HG03460 (cell line): ENCODE measurements around the gene KIRREL2.
"Not testable (repeated sequence)": the region's sequence is repeated elsewhere in the genome, so short reads cannot be mapped to it uniquely, and the experiment has no call there.

Experiments used
- ATAC-seq: cut with Tn5 transposase; IDR thresholded peaks from one replicate; pipeline ENCODE4 v1.9.1; 2021; ENCODE audit not compliant: unreplicated experiment

Gene KIRREL2

DNA sequence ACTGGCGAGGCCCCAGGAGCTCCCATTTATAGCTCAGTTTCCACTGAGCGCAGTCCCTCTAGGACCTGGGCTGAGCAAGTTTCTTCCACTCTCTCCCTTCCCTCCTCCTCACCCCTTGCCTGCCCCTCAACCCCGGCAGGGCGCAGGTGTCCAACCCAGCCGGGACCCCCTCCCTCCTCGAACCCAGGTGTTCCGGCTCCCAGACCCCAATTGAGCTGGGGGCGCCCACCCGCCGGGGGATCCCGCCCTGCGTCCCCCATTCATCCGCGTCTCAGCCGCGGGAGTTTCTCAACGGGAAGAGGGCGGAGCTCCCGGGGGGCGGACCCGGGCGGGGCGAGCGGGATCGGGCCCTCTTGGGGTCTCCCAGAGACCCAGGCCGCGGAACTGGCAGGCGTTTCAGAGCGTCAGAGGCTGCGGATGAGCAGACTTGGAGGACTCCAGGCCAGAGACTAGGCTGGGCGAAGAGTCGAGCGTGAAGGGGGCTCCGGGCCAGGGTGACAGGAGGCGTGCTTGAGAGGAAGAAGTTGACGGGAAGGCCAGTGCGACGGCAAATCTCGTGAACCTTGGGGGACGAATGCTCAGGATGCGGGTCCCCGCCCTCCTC lies at the start of gene KIRREL2:
Gene KIRREL2 (plus strand): TSS at position 366 of the 604 bp plus-strand sequence. CDS start 209 bp downstream, at position 575.
- ATAC-seq, result no peak

- ATAC-seq, result no peak
These were observed 49.1 kb upstream of the KIRREL2 start for GRCh38 chr19:35807633-35808032.

DNA sequence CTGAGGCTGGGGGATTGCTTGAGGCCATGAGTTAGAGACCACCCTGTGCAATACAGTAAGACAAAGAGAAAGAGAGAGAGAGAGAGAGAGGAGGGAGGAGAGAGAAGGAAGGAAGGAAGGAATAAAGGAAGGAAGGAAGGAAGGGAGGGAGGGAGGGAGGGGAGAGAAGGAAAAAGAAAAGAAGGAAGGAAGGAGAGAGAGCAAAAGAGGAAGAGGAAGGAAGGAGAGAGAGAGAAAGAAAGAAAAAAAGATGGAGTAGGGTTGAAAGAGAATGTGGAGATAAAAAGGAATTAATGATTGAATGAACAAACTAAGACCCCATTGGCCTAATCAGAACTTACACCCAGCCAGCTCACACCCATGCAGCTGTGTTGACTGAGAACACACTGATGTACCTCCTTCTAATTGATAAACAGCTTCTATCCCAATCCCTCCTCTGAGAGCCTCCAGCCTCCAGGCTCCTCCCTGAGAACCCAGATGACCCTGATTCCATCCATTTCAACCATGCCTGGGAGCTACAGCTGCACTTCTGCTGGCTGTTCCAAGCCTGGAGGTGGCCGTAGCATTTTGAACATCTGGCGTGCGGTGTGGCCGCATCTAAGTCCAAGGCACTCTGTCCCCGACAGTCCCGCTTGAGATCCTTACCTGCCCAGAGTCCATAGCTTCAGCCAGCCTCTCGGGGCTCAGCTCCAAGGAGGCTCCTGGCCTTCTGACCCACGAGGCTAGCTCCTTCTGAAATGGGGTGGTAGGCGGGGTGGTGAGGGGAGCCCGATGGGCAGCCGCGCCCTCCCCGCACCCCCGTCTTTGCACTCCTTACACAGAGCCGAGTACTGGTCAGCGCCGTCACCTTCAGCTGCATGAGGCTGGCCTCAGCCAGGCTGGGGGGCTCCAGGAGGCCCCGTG lies 45.1 kb upstream of the KIRREL2 start:
- ATAC-seq, result no peak

- ATAC-seq, result no peak
These were observed 44.3 kb upstream of the KIRREL2 start, which contains the start of gene PRODH2 for GRCh38 chr19:35812220-35813042. TSS of gene PRODH2 (minus strand) at chr19:35812845. CDS start at chr19:35812805, 40 bp downstream.

GRCh38 chr19:35813043-35813890 lies 43.4 kb upstream of the KIRREL2 start:
- no peak for ATAC-seq

- ATAC-seq, result no peak
These were observed 40.4 kb upstream of the KIRREL2 start for GRCh38 chr19:35816262-35816661.

- no peak for ATAC-seq
These were observed 39.9 kb upstream of the KIRREL2 start for GRCh38 chr19:35816846-35817245.

DNA sequence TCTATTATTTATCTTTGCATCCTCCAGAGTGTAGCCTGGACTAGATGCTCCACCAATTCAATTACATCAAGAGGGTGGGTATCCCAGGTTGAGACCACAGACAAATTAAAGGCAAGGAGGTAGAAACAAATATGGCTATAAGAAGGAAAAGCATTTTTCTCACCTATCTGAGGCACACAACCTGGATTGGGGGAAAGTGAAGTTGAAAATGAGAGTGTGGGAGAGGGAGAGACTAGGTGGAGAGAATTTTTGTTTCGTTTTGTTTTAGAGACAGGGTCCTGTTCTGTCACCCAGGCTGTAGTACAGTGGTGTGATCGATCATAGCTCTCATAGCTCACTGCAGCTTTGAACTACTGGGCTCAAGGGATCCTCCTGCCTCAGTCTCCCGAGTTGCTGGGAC lies 38.3 kb upstream of the KIRREL2 start:
- ATAC-seq, result no peak

DNA sequence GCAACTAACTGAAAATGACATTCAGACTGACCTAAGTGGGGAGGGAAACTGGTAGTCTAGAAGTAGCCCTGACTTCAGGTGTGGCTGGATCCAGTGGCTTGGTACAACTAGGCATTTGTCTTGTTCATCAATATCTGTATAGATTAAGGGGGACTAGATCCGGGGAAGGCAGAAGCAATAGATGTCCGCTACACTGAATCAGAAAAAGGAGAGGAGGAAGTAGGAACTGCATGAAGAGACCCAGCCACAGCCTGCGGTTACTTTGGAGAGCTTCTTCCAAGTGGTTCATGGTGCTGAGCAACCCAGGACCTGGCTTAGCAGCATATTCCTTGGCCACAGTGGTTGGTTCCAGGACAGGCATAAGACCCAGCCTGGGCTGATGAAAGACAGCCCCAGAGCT lies 34.1 kb upstream of the KIRREL2 start:
- no peak for ATAC-seq

- no peak for ATAC-seq
These were observed 32.6 kb upstream of the KIRREL2 start for GRCh38 chr19:35824150-35824549.

DNA sequence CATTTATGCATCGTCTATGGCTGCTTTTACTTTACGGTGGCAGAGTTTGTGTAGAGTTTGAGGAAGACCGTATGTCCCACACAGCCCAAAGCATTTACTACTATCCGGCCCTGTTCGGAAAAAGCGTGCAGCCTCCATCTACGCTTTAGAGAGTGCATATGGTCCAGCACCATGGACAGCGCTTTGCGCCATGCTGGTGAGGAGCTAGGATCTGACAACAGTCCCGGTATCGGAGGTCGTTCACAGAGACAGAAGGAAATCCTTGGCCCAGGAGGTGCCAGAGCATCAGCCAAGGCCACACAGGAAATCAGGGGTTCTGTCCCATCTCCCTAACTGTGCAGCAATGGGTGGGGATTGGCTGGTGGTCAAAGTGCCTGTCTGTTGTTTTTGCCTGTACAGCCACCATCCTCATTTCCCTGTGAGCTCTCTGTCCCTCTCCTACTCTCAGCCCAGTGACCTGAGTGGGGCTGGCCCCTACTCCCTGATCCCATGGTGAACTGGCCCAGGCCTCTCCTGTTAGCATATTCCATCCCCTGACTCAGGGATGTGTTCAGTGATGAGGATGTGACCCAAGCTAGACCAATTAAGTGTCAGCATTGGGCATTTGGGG lies 27.9 kb upstream of the KIRREL2 start:
- no peak for ATAC-seq

DNA sequence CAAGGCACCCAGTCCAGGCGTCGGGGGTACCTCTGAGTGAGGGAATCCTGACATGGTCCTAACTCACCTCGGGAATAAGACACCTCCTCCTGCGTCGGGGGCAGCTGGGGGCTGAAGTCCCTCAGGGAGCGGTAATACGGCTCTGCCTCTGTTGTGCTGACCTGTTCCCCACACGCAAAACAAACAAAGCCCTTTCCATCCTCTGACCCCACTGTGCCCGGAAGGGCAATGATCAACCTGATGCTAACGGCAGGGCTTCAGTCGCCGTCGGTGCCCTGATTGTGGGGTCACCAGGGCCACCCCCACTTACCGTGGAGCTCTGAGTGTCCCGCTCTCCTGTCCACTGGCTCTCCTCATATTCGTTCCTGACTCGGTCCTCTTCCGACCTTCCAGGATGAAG lies 25.7 kb upstream of the KIRREL2 start:
- no peak for ATAC-seq

GRCh38 chr19:35832054-35832453 lies 24.7 kb upstream of the KIRREL2 start:
- no peak for ATAC-seq

GRCh38 chr19:35833972-35834371 lies 22.7 kb upstream of the KIRREL2 start:
- no peak for ATAC-seq

DNA sequence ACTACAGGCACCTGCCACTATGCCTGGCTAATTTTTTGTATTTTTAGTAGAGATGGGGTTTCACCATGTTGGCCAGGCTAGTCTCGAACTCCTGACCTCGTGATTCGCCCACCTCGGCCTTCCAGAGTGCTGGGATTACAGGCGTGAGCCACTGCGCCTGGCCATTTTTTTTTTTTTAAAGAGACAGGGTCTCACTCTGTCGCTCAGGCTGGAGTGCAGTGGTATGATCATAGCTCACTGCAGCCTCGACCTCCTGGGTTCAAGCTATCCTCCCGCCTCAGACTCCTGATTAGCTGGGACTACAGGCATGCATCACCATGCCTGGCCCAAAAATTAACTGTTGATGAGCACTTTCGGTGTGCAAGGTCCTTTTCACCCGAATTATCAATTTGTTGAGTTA lies 20.6 kb upstream of the KIRREL2 start:
- ATAC-seq, result not testable (repeated sequence)

- no peak for ATAC-seq
These were observed 14.6 kb upstream of the KIRREL2 start for GRCh38 chr19:35841961-35842595.

GRCh38 chr19:35842666-35843272 lies 13.9 kb upstream of the KIRREL2 start:
- ATAC-seq, result no peak

DNA sequence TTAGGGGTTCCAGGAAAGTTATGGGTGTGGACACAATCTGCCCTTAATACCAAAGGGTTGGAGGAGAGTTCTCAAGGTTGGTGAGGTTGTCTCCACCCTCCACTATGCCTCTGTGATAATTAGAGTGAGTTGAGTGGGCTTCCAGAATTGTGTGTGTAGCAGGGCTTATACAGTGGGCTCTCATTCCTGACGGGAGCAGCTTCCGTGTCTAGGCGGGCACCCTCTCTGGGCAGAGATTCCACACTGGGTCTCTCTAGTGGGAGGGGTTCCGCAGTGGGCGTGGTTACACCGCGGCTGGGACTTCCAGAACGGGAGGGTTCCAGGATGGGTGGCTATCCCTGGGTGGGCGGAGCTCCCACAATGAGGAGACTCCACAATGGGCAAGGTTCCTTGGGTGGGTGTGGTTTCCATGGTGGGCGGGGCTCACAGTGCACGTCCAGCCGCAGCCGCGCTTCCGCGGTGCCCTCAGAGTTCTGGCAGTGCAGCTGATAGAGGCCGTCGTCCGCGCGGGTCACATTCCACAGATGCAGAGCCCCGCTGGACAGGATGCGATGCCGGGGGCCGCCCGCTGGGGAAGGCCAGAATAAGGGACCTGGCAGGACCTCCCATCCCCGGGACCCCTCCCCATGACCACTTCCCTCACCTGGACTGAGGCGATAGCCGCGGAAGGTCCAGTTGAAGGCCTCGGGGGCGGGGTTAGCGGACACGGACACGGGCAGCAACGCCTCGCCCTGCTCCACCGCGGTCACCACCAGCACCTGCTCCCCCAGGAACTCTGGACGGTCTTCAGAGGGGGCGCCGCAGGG lies 12.8 kb upstream of the KIRREL2 start:
- ATAC-seq, result no peak
